Measurements from ENCODE around the gene ATRX.
"Not testable (repeated sequence)": the region's sequence is repeated elsewhere in the genome, so short reads cannot be mapped to it uniquely, and the experiment has no call there.

Gene ATRX

DNA sequence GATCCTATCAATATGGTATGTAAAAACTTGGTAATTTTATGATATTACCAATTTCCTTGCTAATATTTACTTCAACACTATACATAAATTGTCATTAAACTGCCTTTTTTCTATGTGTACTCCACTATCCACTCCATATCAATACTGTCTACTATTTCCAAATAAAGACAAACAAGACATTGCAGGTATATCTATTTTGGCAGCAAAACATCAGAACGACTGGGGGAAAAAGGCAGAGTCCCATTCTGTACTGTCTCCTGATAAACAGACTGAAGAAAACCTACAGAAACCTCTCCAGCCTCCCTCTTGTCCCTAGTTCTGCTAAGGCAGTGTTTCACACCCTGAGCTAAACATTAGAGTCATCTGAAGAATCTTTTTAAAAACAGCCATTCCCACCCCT lies 96.6 kb downstream of the ATRX start:
- TF ChIP-seq, protein P1, sequence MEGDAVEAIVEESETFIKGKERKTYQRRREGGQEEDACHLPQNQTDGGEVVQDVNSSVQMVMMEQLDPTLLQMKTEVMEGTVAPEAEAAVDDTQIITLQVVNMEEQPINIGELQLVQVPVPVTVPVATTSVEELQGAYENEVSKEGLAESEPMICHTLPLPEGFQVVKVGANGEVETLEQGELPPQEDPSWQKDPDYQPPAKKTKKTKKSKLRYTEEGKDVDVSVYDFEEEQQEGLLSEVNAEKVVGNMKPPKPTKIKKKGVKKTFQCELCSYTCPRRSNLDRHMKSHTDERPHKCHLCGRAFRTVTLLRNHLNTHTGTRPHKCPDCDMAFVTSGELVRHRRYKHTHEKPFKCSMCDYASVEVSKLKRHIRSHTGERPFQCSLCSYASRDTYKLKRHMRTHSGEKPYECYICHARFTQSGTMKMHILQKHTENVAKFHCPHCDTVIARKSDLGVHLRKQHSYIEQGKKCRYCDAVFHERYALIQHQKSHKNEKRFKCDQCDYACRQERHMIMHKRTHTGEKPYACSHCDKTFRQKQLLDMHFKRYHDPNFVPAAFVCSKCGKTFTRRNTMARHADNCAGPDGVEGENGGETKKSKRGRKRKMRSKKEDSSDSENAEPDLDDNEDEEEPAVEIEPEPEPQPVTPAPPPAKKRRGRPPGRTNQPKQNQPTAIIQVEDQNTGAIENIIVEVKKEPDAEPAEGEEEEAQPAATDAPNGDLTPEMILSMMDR (IDR thresholded peaks at IDR 0.05; ENCODE audit: low read length, missing control alignments): no peak
- no peak for DNase-seq (ENCODE audit: low read depth)
- H3K4me3 ChIP-seq (replicated peaks; ENCODE audit: low read depth, low read length): no peak overlapping the region

- not testable (repeated sequence) for H3K4me3 ChIP-seq (replicated peaks; ENCODE audit: low read depth, low read length); DNase-seq (ENCODE audit: low read depth)
Measured at GRCh38 chrX:77685683-77686082, 100.3 kb downstream of the ATRX start.

- no peak for DNase-seq (ENCODE audit: low read depth)
- H3K4me3 ChIP-seq (replicated peaks; ENCODE audit: low read depth, low read length): no peak overlapping the region
- TF ChIP-seq, protein P1 (IDR thresholded peaks at IDR 0.05; ENCODE audit: low read length, missing control alignments): no peak
Measured at GRCh38 chrX:77679144-77679543, 106.9 kb downstream of the ATRX start.

DNA sequence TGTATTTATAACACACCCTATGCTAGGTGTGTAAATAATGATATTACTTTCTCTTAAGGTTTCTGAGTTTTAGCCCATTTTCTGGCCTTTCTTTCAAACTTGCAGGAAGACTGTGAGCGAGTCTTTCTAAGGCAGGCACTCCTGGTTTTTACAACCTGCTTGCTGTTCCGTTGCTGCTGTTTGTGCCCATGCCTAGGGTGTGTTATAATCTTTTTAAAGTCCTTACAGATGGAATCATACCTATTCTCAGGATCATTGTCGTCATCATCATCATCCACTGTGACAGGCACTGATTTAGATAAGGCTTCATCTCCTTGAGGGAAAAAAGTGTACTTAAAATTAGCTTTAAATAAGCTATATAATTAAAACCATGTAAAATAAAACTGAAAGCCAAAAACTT lies 110.0 kb downstream of the ATRX start:
- DNase-seq (ENCODE audit: low read depth): no peak
- H3K4me3 ChIP-seq (replicated peaks; ENCODE audit: low read depth, low read length): no peak overlapping the region
- TF ChIP-seq, protein P1 (IDR thresholded peaks at IDR 0.05; ENCODE audit: low read length, missing control alignments): no peak

DNA sequence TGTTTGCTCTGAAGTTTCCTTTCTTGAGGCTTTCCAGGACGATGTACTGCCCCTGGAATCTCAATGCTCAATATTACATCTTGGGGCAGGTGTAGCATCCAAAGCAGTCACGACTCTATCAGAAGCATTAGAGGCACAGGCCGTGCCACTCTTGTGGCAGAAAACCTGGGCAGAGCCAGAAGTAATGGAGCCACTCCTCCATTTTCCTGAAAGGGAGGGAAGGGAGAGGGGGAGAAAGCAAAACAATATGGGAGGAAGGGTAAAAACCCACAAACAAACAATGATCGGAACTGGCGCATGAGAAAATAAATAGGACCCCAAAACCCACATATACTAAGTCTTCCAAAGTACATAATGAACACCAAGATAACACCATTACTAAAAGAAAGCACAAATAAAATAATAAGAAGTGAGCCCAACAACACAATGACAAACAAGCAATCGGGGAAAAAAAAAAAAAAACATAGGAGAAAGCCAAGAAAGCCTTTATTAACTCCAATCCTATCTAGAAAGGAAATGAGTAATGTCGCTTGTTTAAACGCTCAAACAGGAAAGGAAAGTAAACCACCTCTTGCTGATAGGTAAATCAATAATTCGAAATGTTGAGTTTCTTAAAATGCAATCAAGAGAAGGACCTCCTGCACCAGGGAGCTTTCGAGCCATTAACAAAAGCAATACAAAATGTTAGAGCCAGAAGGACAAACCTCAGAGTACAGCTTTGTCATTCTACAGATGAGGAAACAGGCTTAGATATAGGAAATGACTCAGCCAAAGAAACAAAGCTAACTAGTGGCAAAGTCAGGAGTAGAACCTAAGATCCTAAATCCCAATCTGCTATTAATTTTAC lies 117.4 kb downstream of the ATRX start:
- H3K4me3 ChIP-seq (replicated peaks; ENCODE audit: low read depth, low read length): peak overlapping the region; percentile 34
- TF ChIP-seq, protein P1 (IDR thresholded peaks at IDR 0.05; ENCODE audit: low read length, missing control alignments): no peak
- DNase-seq (ENCODE audit: low read depth): peak; percentile 63

GRCh38 chrX:77658886-77659285 lies 127.1 kb downstream of the ATRX start:
- no peak for DNase-seq (ENCODE audit: low read depth)
- no peak overlapping the region for H3K4me3 ChIP-seq (replicated peaks; ENCODE audit: low read depth, low read length)
- TF ChIP-seq, protein P1 (IDR thresholded peaks at IDR 0.05; ENCODE audit: low read length, missing control alignments): no peak

DNA sequence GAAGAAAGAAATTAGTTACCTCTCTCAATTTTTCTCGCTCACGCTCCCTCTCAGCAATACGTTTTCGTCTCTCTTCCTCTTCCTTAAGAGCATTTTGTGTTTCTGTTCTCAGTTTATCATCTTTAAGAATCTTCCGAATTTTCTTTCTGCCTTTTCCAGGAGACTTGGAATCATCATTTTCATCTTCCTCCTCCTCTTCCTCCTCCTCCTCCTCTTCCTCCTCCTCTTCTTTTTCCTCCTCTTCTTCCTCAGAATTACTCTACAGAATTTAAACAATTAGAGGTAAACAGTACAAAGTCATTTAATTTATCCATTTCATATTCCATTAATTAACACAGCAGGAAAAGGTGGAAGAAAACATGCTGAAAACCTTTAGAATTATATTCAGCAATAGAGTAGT lies 133.9 kb downstream of the ATRX start:
- no peak for DNase-seq (ENCODE audit: low read depth)
- no peak overlapping the region for H3K4me3 ChIP-seq (replicated peaks; ENCODE audit: low read depth, low read length)
- TF ChIP-seq, protein P1 (IDR thresholded peaks at IDR 0.05; ENCODE audit: low read length, missing control alignments): no peak
